Renal pelvis (tissue), 4 donors: Measurements from ENCODE around the gene ZYG11B. TPM values are rescaled to one million over a fixed set of nuclear protein-coding genes. Genes with fewer than 3 reads are reported as not detected.
"Not testable (repeated sequence)": the region's sequence is repeated elsewhere in the genome, so short reads cannot be mapped to it uniquely, and the experiment has no call there.

Source experiments
- DNase-seq: peaks from one replicate; pipeline ENCODE4 v3.0.0-alpha.2; 2013
- polyA plus RNA-seq, 3 donors: library from polyadenylated mRNA; unstranded; fragments of 120-200 nt; gene quantifications; one replicate each; pipeline ENCODE4 v1.2.1, GENCODE V29; 2013; ENCODE audit not compliant: insufficient read length in 3 of 3

The ZYG11B gene
- polyA plus RNA-seq, 3 donors: 21.1 to 26.2 (median 26.2) TPM

- DNase-seq: peak; percentile 91
Observed at GRCh38 chr1:52702886-52703787, 23.1 kb upstream of the ZYG11B start.

GRCh38 chr1:52706136-52706670, 20.1 kb upstream of the ZYG11B start:
- no peak for DNase-seq

DNA sequence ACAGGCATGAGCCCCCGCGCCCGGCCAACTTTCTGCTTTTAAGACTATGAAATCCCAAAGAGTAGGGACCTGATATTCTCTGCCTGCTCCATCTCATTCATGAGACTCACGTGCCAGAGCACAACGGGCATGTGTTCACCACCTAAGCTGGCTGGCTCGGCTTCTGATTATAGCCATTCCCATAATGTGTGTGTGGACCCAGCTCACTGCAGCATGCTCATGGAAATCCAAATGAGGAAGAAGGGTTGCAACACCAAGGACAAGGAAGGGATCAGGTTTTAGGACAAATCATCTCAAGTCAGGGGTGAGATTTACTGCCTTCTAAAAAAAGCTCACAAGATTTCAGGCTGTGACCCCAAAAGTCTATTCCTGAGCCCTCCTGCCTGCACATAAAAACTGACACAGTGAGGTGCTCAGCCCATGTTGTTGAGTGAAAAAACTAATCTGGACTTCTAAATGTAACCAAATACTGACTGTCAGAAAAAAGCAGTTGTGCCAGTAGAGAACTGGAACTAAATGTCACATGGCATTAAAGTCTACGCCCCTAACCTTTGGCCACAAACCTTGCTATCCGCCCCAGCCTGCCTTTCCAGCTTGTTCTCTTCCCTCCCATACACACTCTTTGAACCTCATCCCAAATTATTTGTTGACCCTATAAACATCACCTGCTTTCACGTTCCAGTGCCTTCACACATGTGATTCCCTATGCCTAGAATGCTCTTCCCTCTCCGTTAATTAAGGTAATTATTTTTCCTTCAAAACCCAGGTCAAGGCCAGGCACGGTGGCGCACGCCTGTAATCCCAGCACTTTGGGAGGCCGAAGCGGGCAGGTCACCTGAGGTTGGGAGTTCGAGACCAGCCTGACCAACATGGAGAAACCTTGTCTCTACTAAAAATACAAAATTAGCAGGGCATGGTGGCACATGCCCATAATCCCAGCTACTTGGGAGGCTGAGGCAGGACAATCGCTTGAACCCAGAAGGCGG, 19.0 kb upstream of the ZYG11B start:
- DNase-seq: no peak

- DNase-seq: no peak
Observed at GRCh38 chr1:52707927-52708655, 18.2 kb upstream of the ZYG11B start.

DNA sequence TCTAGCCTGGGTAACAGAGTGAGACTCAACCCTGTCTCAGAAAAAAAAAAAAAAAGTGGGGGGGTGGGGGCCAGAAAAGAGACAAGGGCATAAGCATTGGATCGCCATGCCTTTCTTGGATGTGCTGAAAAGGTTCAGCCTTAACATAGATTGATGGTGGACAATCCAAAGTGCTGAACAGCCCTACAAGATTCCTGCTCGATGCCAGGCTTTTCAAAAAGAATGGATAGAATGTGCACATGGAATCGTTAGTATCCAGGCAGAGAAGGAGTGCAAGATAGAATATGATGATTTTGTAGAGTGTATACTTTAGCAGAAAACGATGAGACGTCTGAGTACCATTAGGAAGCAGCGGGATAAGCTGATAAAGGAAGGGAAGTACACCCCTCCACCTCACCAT, 17.2 kb upstream of the ZYG11B start:
- DNase-seq: no peak

DNA sequence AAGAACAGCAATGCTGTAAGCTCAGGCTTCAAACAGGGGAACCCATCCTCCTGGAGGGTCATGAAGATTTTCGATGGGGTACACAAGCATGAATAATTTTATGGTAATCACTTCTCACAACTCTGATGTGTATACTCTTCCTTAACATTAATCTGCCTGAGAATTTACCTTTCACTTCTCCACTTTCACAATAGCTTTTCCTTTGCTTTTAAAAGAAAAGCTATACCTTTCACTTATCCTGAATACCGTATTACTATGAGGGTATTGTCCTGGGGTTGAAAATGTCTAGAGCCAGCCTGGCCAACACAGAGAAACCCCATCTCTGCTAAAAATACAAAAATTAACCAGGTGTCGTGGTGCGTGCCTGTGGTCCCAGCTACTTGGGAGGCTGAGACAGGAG, 12.7 kb upstream of the ZYG11B start:
- no peak for DNase-seq

DNA sequence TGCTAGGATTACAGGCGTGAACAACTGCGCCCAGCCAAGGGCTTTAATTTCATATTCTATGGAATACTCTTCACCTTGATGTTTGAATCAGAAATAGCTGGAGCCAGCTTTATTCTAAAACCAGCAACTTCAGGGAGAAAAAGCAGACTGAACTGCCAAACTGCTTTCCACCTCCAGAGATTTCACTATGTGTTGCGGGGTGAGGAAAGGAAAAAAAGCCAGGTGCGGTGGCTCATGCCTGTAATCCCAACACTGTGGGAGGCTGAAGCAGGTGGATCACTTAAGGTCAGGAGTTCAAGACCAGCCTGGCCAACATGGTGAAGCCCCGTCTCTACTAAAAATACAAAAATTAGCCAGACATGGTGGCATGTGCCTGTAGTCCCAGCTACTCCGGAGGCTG, 11.0 kb upstream of the ZYG11B start:
- DNase-seq: not testable (repeated sequence)

GRCh38 chr1:52723260-52723659, 3.0 kb upstream of the ZYG11B start:
- DNase-seq: no peak

DNA sequence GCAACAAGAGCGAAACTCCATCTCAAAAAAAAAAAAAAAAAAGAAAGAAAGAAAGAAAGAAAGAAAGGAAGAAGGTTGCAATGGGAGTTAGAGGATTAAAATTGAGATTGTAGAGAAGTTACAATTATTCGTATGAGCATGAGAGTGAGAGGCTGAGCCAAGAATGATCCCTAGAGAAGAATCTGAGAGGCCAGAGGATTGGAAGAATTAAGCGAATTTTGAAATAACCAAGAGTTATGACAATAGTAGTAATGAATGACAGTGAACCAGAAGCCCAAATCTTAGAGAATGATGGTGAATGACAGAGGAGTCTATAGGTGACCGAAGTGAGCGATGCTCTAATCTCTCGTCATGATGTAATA, 369 bp upstream of the ZYG11B start:
- DNase-seq: no peak

GRCh38 chr1:52727114-52727586, 897 bp downstream of the ZYG11B start:
- no peak for DNase-seq

GRCh38 chr1:52727956-52728656, 1.9 kb downstream of the ZYG11B start:
- no peak for DNase-seq

- DNase-seq: no peak
Observed at GRCh38 chr1:52733368-52733767, 7.1 kb downstream of the ZYG11B start.

- DNase-seq: not testable (repeated sequence)
Observed at GRCh38 chr1:52735371-52735770, 9.1 kb downstream of the ZYG11B start.

DNA sequence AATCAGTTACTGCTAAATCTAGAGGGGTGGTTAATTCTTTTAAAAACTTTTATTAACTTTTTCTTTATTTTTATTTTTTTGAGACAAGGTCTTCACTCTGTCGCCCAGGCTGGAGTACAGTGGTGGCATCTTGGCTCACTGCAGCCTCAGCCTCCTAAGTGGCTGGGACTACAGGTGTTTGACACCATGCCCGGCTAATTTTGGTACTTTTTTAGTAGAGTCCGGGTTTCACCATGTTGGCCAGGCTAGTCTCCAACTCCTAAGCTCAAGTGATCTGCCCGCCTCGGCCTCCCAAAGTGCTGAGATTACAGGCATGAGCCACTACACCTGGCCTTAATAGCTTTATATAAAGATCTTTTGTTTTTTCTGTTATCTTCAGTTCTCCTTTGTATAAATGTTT, 11.9 kb downstream of the ZYG11B start:
- no peak for DNase-seq

- no peak for DNase-seq
Observed at GRCh38 chr1:52738893-52739292, 12.6 kb downstream of the ZYG11B start.

- DNase-seq: no peak
Observed at GRCh38 chr1:52739699-52740467, 13.6 kb downstream of the ZYG11B start.

GRCh38 chr1:52741259-52741658, 15.0 kb downstream of the ZYG11B start:
- no peak for DNase-seq

DNA sequence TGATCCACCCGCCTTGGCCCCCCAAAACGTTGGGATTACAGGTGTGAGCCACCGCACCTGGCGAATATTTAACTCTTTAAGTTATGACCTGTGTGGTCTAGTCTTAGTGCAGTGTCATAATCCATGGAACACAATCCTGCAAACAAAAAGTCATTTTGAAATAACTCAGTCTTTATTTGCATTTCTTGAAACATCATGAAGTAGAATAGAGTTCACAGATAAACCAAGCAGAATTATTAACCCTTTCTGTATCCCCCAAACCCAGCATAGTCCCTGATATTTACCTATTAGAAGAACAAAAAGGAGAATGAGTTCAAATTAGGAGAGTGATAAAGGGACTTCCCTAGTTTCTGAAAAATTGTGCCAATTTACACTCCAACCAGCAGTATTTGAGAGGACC, 19.9 kb downstream of the ZYG11B start:
- DNase-seq: no peak

GRCh38 chr1:52747450-52747849, 21.2 kb downstream of the ZYG11B start:
- no peak for DNase-seq

GRCh38 chr1:52748119-52748518, 21.9 kb downstream of the ZYG11B start:
- no peak for DNase-seq
